K562 (cell line): ENCODE data around the gene SCLY.

Experiments used
- CHD2 ChIP-seq: IDR thresholded peaks from 2 replicates; pipeline ENCODE4 v1.6.1; 2011; ENCODE audit warnings: low read depth, low read length
- E2F5 ChIP-seq: sonication (generic); formaldehyde crosslinking; IDR thresholded peaks from 2 replicates; pipeline ENCODE4 v1.8.0; 2022; ENCODE audit warnings: mild to moderate bottlenecking, missing genetic modification reagents
- ETV1 ChIP-seq: fragments of 450-650 bp; conservative IDR thresholded peaks from 2 replicates; pipeline ENCODE4 v1.6.1; 2016; ENCODE audit warnings: missing genetic modification characterization, control low read depth, low read depth, missing compliant biosample characterization
- ETV6 ChIP-seq, 3 experiments: fragments of 150-350 bp in 1 of 3; sonication (generic) in 1 of 3; formaldehyde crosslinking in 1 of 3; IDR thresholded peaks; 2 replicates each; pipeline versions ENCODE4 v1.6.1 to v1.8.0; 2014 to 2022; ENCODE audit warnings: borderline replicate concordance in 2 of 3, low read depth in 2 of 3, antibody characterized with exemption in 1 of 3, low read length in 1 of 3, mild to moderate bottlenecking in 1 of 3, missing genetic modification reagents in 1 of 3
- POLR2A ChIP-seq: fragments of 450-650 bp; conservative IDR thresholded peaks from 2 replicates; pipeline ENCODE4 v1.6.1; 2016
- YY1 ChIP-seq, 3 experiments: IDR thresholded peaks; 2 replicates each; pipeline ENCODE4 v1.6.1; 2011; ENCODE audit warnings: low read length in 2 of 3, mild to moderate bottlenecking in 2 of 3, moderate library complexity in 2 of 3, borderline replicate concordance in 1 of 3, control low read depth in 1 of 3, low read depth in 1 of 3; ENCODE audit not compliant: insufficient read depth in 3 of 3, insufficient replicate concordance in 2 of 3, control insufficient read depth in 1 of 3, insufficient read length in 1 of 3; ENCODE audit errors: extremely low read depth in 1 of 3
- ZBTB8A ChIP-seq: fragments of 450-650 bp; IDR thresholded peaks from 2 replicates; pipeline ENCODE4 v1.6.1; 2018; ENCODE audit warnings: mild to moderate bottlenecking, moderate library complexity; ENCODE audit not compliant: partially characterized antibody
- ZFP1 ChIP-seq: fragments of 450-650 bp; formaldehyde crosslinking; IDR thresholded peaks from 2 replicates; pipeline ENCODE4 v1.4.0; 2020; ENCODE audit warnings: mild to moderate bottlenecking, mixed read lengths
- TF ChIP-seq, protein P1 (sequence below): sonication (generic); formaldehyde crosslinking; IDR thresholded peaks from 2 replicates; pipeline ENCODE4 v1.9.0; 2022; ENCODE audit warnings: mild to moderate bottlenecking, missing genetic modification reagents
- TF ChIP-seq, protein P2 (sequence below): IDR thresholded peaks from 2 replicates; pipeline ENCODE4 v1.6.1; 2014; ENCODE audit warnings: antibody characterized with exemption

DNA sequence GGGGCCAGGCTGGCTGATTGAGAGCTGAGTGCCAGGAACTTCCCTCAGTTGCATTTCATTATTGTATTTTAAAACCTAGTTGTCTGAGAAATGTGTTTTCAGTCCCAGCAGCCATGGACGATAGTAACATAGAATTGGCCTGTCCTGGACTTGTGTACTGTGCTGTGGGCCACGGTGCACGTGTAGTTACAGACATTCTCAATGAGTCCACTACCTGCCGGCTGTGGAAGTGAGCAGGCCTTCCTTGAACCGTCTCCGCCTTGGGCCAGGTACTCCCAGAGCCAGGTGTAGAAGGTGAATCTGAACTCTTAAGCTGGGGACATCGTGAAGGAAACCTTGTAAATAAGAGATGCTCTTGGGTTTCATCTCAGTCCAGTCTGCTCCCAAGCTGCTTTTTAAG is 47.0 kb upstream of the SCLY start:
- TF ChIP-seq E2F5 (CRISPR knock-in tag) (no peak), YY1 (IDR thresholded peaks at IDR 0.05; ENCODE audit: borderline replicate concordance in 1 of 3, control insufficient read depth in 1 of 3, extremely low read depth in 1 of 3, insufficient read depth in 3 of 3, insufficient read length in 1 of 3, insufficient replicate concordance in 2 of 3, low read depth in 1 of 3, low read length in 2 of 3) (no peak), ZBTB8A (no peak), ZFP1 (no peak), ETV6 (IDR thresholded peaks at IDR 0.05; ENCODE audit: borderline replicate concordance in 1 of 2, low read depth in 2 of 2, low read length in 1 of 2) (no peak), ETV6 (CRISPR knock-in tag; IDR thresholded peaks at IDR 0.05; ENCODE audit: borderline replicate concordance) (no peak), POLR2A (no peak), ETV1 (tag) (no peak), CHD2 (no peak)
- TF ChIP-seq, protein P1, sequence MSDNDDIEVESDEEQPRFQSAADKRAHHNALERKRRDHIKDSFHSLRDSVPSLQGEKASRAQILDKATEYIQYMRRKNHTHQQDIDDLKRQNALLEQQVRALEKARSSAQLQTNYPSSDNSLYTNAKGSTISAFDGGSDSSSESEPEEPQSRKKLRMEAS (CRISPR knock-in tag): no peak
- TF ChIP-seq, protein P2, sequence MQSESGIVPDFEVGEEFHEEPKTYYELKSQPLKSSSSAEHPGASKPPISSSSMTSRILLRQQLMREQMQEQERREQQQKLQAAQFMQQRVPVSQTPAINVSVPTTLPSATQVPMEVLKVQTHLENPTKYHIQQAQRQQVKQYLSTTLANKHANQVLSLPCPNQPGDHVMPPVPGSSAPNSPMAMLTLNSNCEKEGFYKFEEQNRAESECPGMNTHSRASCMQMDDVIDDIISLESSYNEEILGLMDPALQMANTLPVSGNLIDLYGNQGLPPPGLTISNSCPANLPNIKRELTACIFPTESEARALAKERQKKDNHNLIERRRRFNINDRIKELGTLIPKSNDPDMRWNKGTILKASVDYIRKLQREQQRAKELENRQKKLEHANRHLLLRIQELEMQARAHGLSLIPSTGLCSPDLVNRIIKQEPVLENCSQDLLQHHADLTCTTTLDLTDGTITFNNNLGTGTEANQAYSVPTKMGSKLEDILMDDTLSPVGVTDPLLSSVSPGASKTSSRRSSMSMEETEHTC: no peak
